ENCODE results near the gene TANGO6. TPM values are rescaled to one million over a fixed set of nuclear protein-coding genes. Genes with fewer than 3 reads are reported as not detected.
A peak's percentile ranks its signal among the peaks of the same experiment; 100 is the strongest.

TANGO6 gene
- total and polyA plus RNA-seq, 3 experiments from 2014 or later = 19.5 to 30.3 (median 28.9) TPM

GRCh38 chr16:69130461-69130860, 287.1 kb downstream of the TANGO6 start:
- no peak for DNase-seq
- H3K36me3 Mint-ChIP-seq = peaks cover 0 to 40% (median 4%) of the 10 kb centered on the region in 3 donors
- POLR2A ChIA-PET = interaction anchor here (0.5 kb wide), 1 partner anchor 180 kb away, joined by 3 read pairs; no protein-coding TSS in a partner anchor

GRCh38 chr16:69131167-69131838, 288.0 kb downstream of the TANGO6 start:
- peak overlapping the region; percentile 86 to 99 (median 94) for H3K4me3 Mint-ChIP-seq
- no peaks in the 10 kb centered on the region for H3K36me3 ChIP-seq (ENCODE audit: insufficient read depth, low read length)
- H3K27ac ChIP-seq (ENCODE audit: low read depth, low read length) = peak overlapping the region; percentile 92
- H3K4me1 ChIP-seq (ENCODE audit: insufficient read depth, low read length) = peaks cover 33% of the 10 kb centered on the region
- POLR2A ChIA-PET = no interaction called here
- no peaks in the 10 kb centered on the region for H3K27me3 Mint-ChIP-seq
- H3K4me3 ChIP-seq (ENCODE audit: low read length) = peak overlapping the region; percentile 96
- DNase-seq = no peak
- no peaks in the 10 kb centered on the region for H3K9me3 Mint-ChIP-seq
- H3K9me3 ChIP-seq (ENCODE audit: low read length) = no peaks in the 10 kb centered on the region
- H3K27me3 ChIP-seq (ENCODE audit: insufficient read depth, low read length, poor library complexity, severe bottlenecking) = no peaks in the 10 kb centered on the region
- peaks cover 52 to 78% (median 71%) of the 10 kb centered on the region in 3 donors for H3K4me1 Mint-ChIP-seq
- CTCF ChIA-PET = no interaction called here
- peak overlapping the region; percentile 61 to 99 (median 92) for H3K27ac Mint-ChIP-seq
- H3K36me3 Mint-ChIP-seq = peaks cover 0 to 34% (median 4%) of the 10 kb centered on the region in 3 donors

More at GRCh38 chr16:69130461-69130860, 287.1 kb downstream of the TANGO6 start:
- H3K4me3 ChIP-seq (ENCODE audit: low read length) = no peak overlapping the region
- H3K4me1 ChIP-seq (ENCODE audit: insufficient read depth, low read length) = peaks cover 33% of the 10 kb centered on the region
- no peaks in the 10 kb centered on the region for H3K36me3 ChIP-seq (ENCODE audit: insufficient read depth, low read length)
- H3K27me3 ChIP-seq (ENCODE audit: insufficient read depth, low read length, poor library complexity, severe bottlenecking) = no peaks in the 10 kb centered on the region
- no peak overlapping the region for H3K27ac ChIP-seq (ENCODE audit: low read depth, low read length)
- peak overlapping the region in 7 of 8 donors; percentile 61 to 97 (median 91) for H3K27ac Mint-ChIP-seq
- peak overlapping the region; percentile 86 to 99 (median 94) for H3K4me3 Mint-ChIP-seq
- no peaks in the 10 kb centered on the region for H3K9me3 ChIP-seq (ENCODE audit: low read length)
- CTCF ChIA-PET = interaction anchor here (1.0 to 1.4 kb wide), 2 partner anchors 18 to 156 kb away, joined by 3 read pairs; no protein-coding TSS in a partner anchor
- no peaks in the 10 kb centered on the region for H3K9me3 Mint-ChIP-seq
- H3K27me3 Mint-ChIP-seq = no peaks in the 10 kb centered on the region
- H3K4me1 Mint-ChIP-seq = peaks cover 56 to 81% (median 74%) of the 10 kb centered on the region in 3 donors

GRCh38 chr16:69131839-69132423, 288.6 kb downstream of the TANGO6 start:
- Histone ChIP-seq H3K4me3 (ENCODE audit: low read length) (peak overlapping the region; percentile 96), H3K9me3 (ENCODE audit: low read length) (no peaks in the 10 kb centered on the region), H3K27ac (ENCODE audit: low read depth, low read length) (peak overlapping the region; percentile 92), H3K36me3 (ENCODE audit: insufficient read depth, low read length) (peaks cover 4% of the 10 kb centered on the region), H3K4me1 (ENCODE audit: insufficient read depth, low read length) (peaks cover 33% of the 10 kb centered on the region), H3K27me3 (ENCODE audit: insufficient read depth, low read length, poor library complexity, severe bottlenecking) (no peaks in the 10 kb centered on the region)
- H3K9me3 Mint-ChIP-seq = no peaks in the 10 kb centered on the region
- peak overlapping the region; percentile 91 to 99 (median 94) for H3K4me3 Mint-ChIP-seq
- H3K27ac Mint-ChIP-seq = peak overlapping the region; percentile 87 to 99 (median 92)
- H3K27me3 Mint-ChIP-seq = no peaks in the 10 kb centered on the region
- H3K36me3 Mint-ChIP-seq = peaks cover 0 to 35% (median 8%) of the 10 kb centered on the region in 3 donors
- peak in 4 of 5 donors; percentile 61 to 78 (median 66) for DNase-seq
- ChIA-PET POLR2A (interaction anchor here (1.8 to 2.1 kb wide), 2 partner anchors 9 to 55 kb away, joined by 9 to 10 read pairs; partner anchors contain the start of gene SNTB2), CTCF (interaction anchor here (0.9 to 1.9 kb wide), 3 partner anchors 19 to 603 kb away, joined by 4 read pairs; no protein-coding TSS in a partner anchor)
- H3K4me1 Mint-ChIP-seq = peaks cover 49 to 78% (median 72%) of the 10 kb centered on the region in 3 donors

- peaks cover 33% of the 10 kb centered on the region for H3K4me1 ChIP-seq (ENCODE audit: insufficient read depth, low read length)
- H3K27me3 ChIP-seq (ENCODE audit: insufficient read depth, low read length, poor library complexity, severe bottlenecking) = no peaks in the 10 kb centered on the region
- Mint-ChIP-seq H3K9me3 (no peaks in the 10 kb centered on the region), H3K4me3 (peak within 1 kb of the TSS; percentile 91 to 99 (median 94)), H3K27ac (peak within 1 kb of the TSS; percentile 93 to 99 (median 95)), H3K4me1 (peaks cover 48 to 76% (median 71%) of the 10 kb centered on the region in 3 donors), H3K27me3 (no peaks in the 10 kb centered on the region), H3K36me3 (peaks cover 0 to 37% (median 9%) of the 10 kb centered on the region in 3 donors)
- ChIA-PET CTCF (interaction anchor here (0.7 to 2.5 kb wide), 5 partner anchors 9 to 604 kb away, joined by 3 to 13 read pairs (median 4); no protein-coding TSS in a partner anchor), POLR2A (interaction anchor here (0.6 to 2.1 kb wide), 6 partner anchors 10 to 178 kb away, joined by 3 to 10 read pairs (median 3); partner anchors contain the start of genes SNTB2 and VPS4A)
- peak within 1 kb of the TSS; percentile 92 for H3K27ac ChIP-seq (ENCODE audit: low read depth, low read length)
- H3K9me3 ChIP-seq (ENCODE audit: low read length) = no peaks in the 10 kb centered on the region
- peaks cover 6% of the 10 kb centered on the region for H3K36me3 ChIP-seq (ENCODE audit: insufficient read depth, low read length)
- peak within 1 kb of the TSS; percentile 96 for H3K4me3 ChIP-seq (ENCODE audit: low read length)
- peak; percentile 80 to 89 (median 82) for DNase-seq
Observed at GRCh38 chr16:69132424-69133252, 289.3 kb downstream of the TANGO6 start, which contains the start of the genes CHTF8 and UTP4. Gene CHTF8 (minus strand): TSS chr16:69132588. CDS start chr16:69121458, 11,130 bp downstream. Gene UTP4 (plus strand): TSS chr16:69132649. CDS start chr16:69133460, 811 bp downstream.

- peak overlapping the region; percentile 91 to 99 (median 94) for H3K4me3 Mint-ChIP-seq
- POLR2A ChIA-PET = interaction anchor here (0.7 to 2.1 kb wide), 5 partner anchors 11 to 177 kb away, joined by 3 to 10 read pairs (median 3); partner anchors contain the start of genes SNTB2 and VPS4A
- peaks cover 46 to 68% (median 67%) of the 10 kb centered on the region in 3 donors for H3K4me1 Mint-ChIP-seq
- H3K36me3 Mint-ChIP-seq = peaks cover 0 to 41% (median 11%) of the 10 kb centered on the region in 3 donors
- Histone ChIP-seq H3K27me3 (ENCODE audit: insufficient read depth, low read length, poor library complexity, severe bottlenecking) (no peaks in the 10 kb centered on the region), H3K4me3 (ENCODE audit: low read length) (peak overlapping the region; percentile 81), H3K4me1 (ENCODE audit: insufficient read depth, low read length) (peaks cover 33% of the 10 kb centered on the region), H3K9me3 (ENCODE audit: low read length) (no peaks in the 10 kb centered on the region), H3K36me3 (ENCODE audit: insufficient read depth, low read length) (peaks cover 9% of the 10 kb centered on the region), H3K27ac (ENCODE audit: low read depth, low read length) (peak overlapping the region; percentile 77)
- peak overlapping the region; percentile 93 to 97 (median 95) for H3K27ac Mint-ChIP-seq
- no peak for DNase-seq
- H3K27me3 Mint-ChIP-seq = no peaks in the 10 kb centered on the region
- no peaks in the 10 kb centered on the region for H3K9me3 Mint-ChIP-seq
- CTCF ChIA-PET = interaction anchor here (0.7 to 2.5 kb wide), 4 partner anchors 9 to 153 kb away, joined by 3 to 13 read pairs (median 4); no protein-coding TSS in a partner anchor
Observed at GRCh38 chr16:69133373-69133954, 290.1 kb downstream of the TANGO6 start.

Other genes starting within 250 kb of the TANGO6 start
- not detected for gene CDH3, start 198.2 kb upstream of the TANGO6 start, total RNA-seq
- 0.14 TPM for gene CDH3, start 198.2 kb upstream of the TANGO6 start, polyA plus RNA-seq
- gene CDH1, start 106.2 kb upstream of the TANGO6 start, total RNA-seq = under 1 TPM; 0.18 to 0.37 TPM
- gene CDH1, start 106.2 kb upstream of the TANGO6 start, polyA plus RNA-seq = 0.94 TPM